Measurements from ENCODE around the gene USP26. TPM values are rescaled to one million over a fixed set of nuclear protein-coding genes. Genes with fewer than 3 reads are reported as not detected.

Gene USP26
- total and polyA plus RNA-seq, 2 of the 13 experiments (the other 11 are each of a cell fraction or from before 2014, with no cell fraction given): not detected

DNA sequence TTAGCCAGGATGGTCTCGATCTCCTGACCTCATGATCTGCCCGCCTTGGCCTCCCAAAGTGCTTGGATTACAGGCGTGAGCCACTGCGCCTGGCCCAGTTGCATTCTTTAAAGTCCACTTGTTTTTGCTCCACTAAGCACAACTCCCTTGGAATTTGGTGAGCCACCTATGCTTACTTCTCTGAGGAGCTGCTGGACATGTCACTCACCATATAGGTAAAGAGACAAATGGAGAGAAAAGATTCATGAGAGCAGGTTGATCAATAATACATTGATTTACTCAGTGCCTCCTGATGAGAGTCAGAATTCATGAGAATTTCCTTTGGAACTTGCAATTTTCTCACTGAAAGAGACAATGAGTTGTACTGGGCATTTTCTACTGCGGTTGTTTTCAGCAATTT is 48.2 kb downstream of the USP26 start:
- in situ Hi-C loops (cut with HindIII; ENCODE audit: extremely low pct_ligation_motif_present, low pct_unique_long_range_greater_than_20kb): no loop called here
- Histone ChIP-seq H3K9ac (ENCODE audit: insufficient read depth, low read depth, low read length) (no peak overlapping the region), H3K4me3 (replicated peaks in 1 of 3; ENCODE audit: insufficient read depth in 1 of 3, low read depth in 2 of 3, low read length in 3 of 3) (no peak overlapping the region), H4K20me1 (ENCODE audit: insufficient read depth, low read length) (no peaks in the 10 kb centered on the region), H3K9me3 (ENCODE audit: low read length) (no peaks in the 10 kb centered on the region), H3K27ac (ENCODE audit: extremely low read length, insufficient read depth, low read length) (no peak overlapping the region), H3K4me2 (ENCODE audit: low read depth, low read length) (no peak overlapping the region), H3K36me3 (replicated peaks in 1 of 2; ENCODE audit: control insufficient read depth in 1 of 2, insufficient read depth in 2 of 2, low read length in 2 of 2) (no peaks in the 10 kb centered on the region), H3K79me2 (ENCODE audit: insufficient read depth, low read length) (no peaks in the 10 kb centered on the region), H3K27me3 (ENCODE audit: control insufficient read depth in 1 of 2, insufficient read depth in 2 of 2, low read length in 2 of 2) (no peaks in the 10 kb centered on the region), H2AFZ (ENCODE audit: low read length) (no peak overlapping the region), H3K4me1 (ENCODE audit: insufficient read depth, low read length) (no peaks in the 10 kb centered on the region)
- ATAC-seq (no peak), DNase-seq (ENCODE audit: low spot score) (no peak), FAIRE-seq (no peak)
- CTCF ChIA-PET (ENCODE audit: low intra/inter-chr PET ratio, low total read pairs): no interaction called here
- WGBS (ENCODE audit: low lambda C conversion rate): 100% methylated on average over 1 of the region's 5 CpGs
- intact Hi-C loops (cut with micrococcal nuclease; ENCODE audit: unreplicated experiment): no loop called here
- TF ChIP-seq ARNTL (CRISPR knock-in tag; IDR thresholded peaks at IDR 0.05) (no peak), ETV5 (CRISPR knock-in tag; IDR thresholded peaks at IDR 0.05; ENCODE audit: borderline replicate concordance) (no peak), ATAD3A (CRISPR knock-in tag; IDR thresholded peaks at IDR 0.05) (no peak), ZBTB3 (CRISPR knock-in tag; IDR thresholded peaks at IDR 0.05; ENCODE audit: borderline replicate concordance, low read depth) (no peak), KLF11 (CRISPR knock-in tag; IDR thresholded peaks at IDR 0.05) (no peak), ZSCAN20 (CRISPR knock-in tag; IDR thresholded peaks at IDR 0.05; ENCODE audit: borderline replicate concordance) (no peak)
- TF ChIP-seq, protein P1, sequence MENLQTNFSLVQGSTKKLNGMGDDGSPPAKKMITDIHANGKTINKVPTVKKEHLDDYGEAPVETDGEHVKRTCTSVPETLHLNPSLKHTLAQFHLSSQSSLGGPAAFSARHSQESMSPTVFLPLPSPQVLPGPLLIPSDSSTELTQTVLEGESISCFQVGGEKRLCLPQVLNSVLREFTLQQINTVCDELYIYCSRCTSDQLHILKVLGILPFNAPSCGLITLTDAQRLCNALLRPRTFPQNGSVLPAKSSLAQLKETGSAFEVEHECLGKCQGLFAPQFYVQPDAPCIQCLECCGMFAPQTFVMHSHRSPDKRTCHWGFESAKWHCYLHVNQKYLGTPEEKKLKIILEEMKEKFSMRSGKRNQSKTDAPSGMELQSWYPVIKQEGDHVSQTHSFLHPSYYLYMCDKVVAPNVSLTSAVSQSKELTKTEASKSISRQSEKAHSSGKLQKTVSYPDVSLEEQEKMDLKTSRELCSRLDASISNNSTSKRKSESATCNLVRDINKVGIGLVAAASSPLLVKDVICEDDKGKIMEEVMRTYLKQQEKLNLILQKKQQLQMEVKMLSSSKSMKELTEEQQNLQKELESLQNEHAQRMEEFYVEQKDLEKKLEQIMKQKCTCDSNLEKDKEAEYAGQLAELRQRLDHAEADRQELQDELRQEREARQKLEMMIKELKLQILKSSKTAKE (CRISPR knock-in tag; IDR thresholded peaks at IDR 0.05; ENCODE audit: borderline replicate concordance): no peak
- POLR2A ChIA-PET: no interaction called here
- BruUV-seq (replicated peaks): no TSS peak

DNA sequence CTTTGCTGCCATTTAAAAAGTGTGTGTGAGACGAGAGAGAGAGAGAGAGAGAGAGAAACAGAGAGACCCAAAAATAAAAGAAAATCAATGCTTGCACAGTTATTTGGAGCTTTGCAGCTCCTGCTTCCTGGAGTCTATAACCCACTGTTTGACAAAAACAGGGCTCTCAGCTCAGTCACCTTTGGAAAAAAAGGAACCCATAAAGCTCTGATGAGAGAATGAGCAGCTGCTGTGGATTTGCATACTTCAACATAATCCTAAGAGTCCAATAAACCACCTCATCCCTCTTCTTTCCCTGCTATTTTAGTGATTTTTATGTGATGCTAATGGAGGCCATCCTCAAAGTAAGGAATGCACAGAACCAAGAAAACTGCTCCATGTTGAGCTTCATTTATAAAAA is 50.3 kb downstream of the USP26 start:
- no peak for FAIRE-seq
- ATAC-seq: no peak
- Histone ChIP-seq H3K27me3 (ENCODE audit: control insufficient read depth in 1 of 2, insufficient read depth in 2 of 2, low read length in 2 of 2) (no peaks in the 10 kb centered on the region), H4K20me1 (ENCODE audit: insufficient read depth, low read length) (no peaks in the 10 kb centered on the region), H2AFZ (ENCODE audit: low read length) (no peak overlapping the region), H3K27ac (ENCODE audit: extremely low read length, insufficient read depth, low read length) (no peak overlapping the region), H3K9me3 (ENCODE audit: low read length) (no peaks in the 10 kb centered on the region), H3K36me3 (replicated peaks in 1 of 2; ENCODE audit: control insufficient read depth in 1 of 2, insufficient read depth in 2 of 2, low read length in 2 of 2) (no peaks in the 10 kb centered on the region), H3K4me2 (ENCODE audit: low read depth, low read length) (no peak overlapping the region), H3K79me2 (ENCODE audit: insufficient read depth, low read length) (no peaks in the 10 kb centered on the region), H3K4me1 (ENCODE audit: insufficient read depth, low read length) (no peaks in the 10 kb centered on the region), H3K4me3 (replicated peaks in 1 of 3; ENCODE audit: insufficient read depth in 1 of 3, low read depth in 2 of 3, low read length in 3 of 3) (no peak overlapping the region), H3K9ac (ENCODE audit: insufficient read depth, low read depth, low read length) (no peak overlapping the region)
- in situ Hi-C loops (cut with HindIII; ENCODE audit: extremely low pct_ligation_motif_present, low pct_unique_long_range_greater_than_20kb) (no loop called here), intact Hi-C loops (cut with micrococcal nuclease; ENCODE audit: unreplicated experiment) (no loop called here)
- BruUV-seq (replicated peaks): no TSS peak
- WGBS (ENCODE audit: low lambda C conversion rate): 8% methylated on average over 1 of the region's 1 CpG
- ChIA-PET CTCF (ENCODE audit: low intra/inter-chr PET ratio, low total read pairs) (interaction anchor here (0.9 to 1.4 kb wide), 3 partner anchors 125 to 169 kb away, joined by 3 to 5 read pairs (median 4); no protein-coding TSS in a partner anchor), POLR2A (no interaction called here)
- TF ChIP-seq ZFP1 (CRISPR knock-in tag; IDR thresholded peaks at IDR 0.05): no peak
- no peak for TF ChIP-seq ZNF629 (CRISPR knock-in tag; conservative IDR thresholded peaks at IDR 0.05)
- TF ChIP-seq, protein P2, sequence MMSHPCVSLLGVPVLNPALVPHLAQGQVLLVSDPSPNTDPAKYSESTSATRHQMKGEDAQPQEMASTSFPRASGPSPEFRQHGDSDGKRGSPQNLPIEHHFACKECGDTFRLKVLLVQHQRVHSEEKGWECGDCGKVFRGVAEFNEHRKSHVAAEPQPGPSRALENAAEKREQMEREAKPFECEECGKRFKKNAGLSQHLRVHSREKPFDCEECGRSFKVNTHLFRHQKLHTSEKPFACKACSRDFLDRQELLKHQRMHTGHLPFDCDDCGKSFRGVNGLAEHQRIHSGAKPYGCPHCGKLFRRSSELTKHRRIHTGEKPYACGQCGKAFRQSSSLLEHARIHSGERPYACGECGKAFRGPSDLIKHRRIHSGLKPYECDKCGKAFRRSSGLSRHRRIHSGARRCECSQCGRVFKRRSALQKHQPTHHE (CRISPR knock-in tag; IDR thresholded peaks at IDR 0.05; ENCODE audit: borderline replicate concordance): no peak
- DNase-seq (ENCODE audit: low spot score): no peak
